Transverse colon (tissue), 3 donors: Measurements from ENCODE around the gene EPHB4.

Experiments
- CTCF ChIP-seq, 5 experiments: fragments of 200-600 bp in 3 of 5; fragments of 450-650 bp in 2 of 5; sonication (generic) in 3 of 5; IDR thresholded peaks; 1 replicate in 2 of 5; 2 replicates in 3 of 5; pipeline ENCODE4 v1.5.1; 2016 to 2017; ENCODE audit warnings: antibody characterized with exemption in 5 of 5, inconsistent platforms in 3 of 5, mild to moderate bottlenecking in 2 of 5, moderate library complexity in 1 of 5
- POLR2A ChIP-seq: fragments of 450-650 bp; IDR thresholded peaks from one replicate; pipeline ENCODE4 v1.6.1; 2016; ENCODE audit warnings: antibody characterized with exemption, mild to moderate bottlenecking, moderate library complexity

DNA sequence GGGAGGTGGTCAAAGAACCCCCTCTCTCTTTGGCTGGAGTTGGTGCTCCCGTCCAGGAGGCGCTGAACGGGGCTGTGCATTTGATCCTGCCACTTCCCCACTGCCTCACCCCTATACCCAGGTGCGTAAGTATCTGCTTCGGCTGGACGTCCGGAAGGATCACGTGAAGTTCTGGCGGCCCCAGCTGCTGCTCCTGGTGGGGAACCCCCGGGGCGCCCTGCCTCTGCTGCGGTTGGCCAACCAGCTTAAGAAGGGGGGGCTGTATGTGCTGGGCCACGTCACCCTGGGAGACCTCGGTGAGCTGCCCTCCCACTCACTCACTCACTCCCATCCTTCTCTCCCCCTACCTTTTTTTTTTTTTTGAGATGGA is 34.3 kb upstream of the EPHB4 start:
- TF ChIP-seq CTCF (IDR thresholded peaks at IDR 0.05) (no peak), POLR2A (no peak)
